Neural progenitor cell (in vitro differentiated cells): Measurements from ENCODE around the gene KCNAB3.

Experiments used
- CTCF ChIP-seq: fragments of 200-600 bp; sonication (generic); IDR thresholded peaks from 2 replicates; pipeline ENCODE4 v1.5.1; 2017; ENCODE audit warnings: antibody characterized with exemption, mild to moderate bottlenecking
- EZH2 ChIP-seq: fragments of 200-600 bp; sonication (generic); IDR thresholded peaks from 2 replicates; pipeline ENCODE4 v1.6.1; 2017; ENCODE audit warnings: antibody characterized with exemption, mild to moderate bottlenecking, moderate library complexity
- EZH2phosphoT487 ChIP-seq: fragments of 200-600 bp; sonication (generic); IDR thresholded peaks from 2 replicates; pipeline ENCODE4 v1.6.1; 2017; ENCODE audit warnings: antibody characterized with exemption

- no peak for TF ChIP-seq CTCF
- TF ChIP-seq EZH2: no peak
- TF ChIP-seq EZH2phosphoT487: no peak
Measured at GRCh38 chr17:7910711-7911110, 18.9 kb downstream of the KCNAB3 start.
